ENCODE measurements around the gene UBQLN1. TPM values are rescaled to one million over a fixed set of nuclear protein-coding genes. Genes with fewer than 3 reads are reported as not detected.

The UBQLN1 gene
- total RNA-seq, 4 donors from 2014 or later: 100 to 123 (median 110) TPM

GRCh38 chr9:83671451-83671850 lies 36.3 kb downstream of the UBQLN1 start:
- Histone ChIP-seq H3K27ac (no peak overlapping the region), H3K27me3 (no peaks in the 10 kb centered on the region), H3K9me3 (no peaks in the 10 kb centered on the region), H3K36me3 (peaks cover 0 to 53% (median 0%) of the 10 kb centered on the region in 3 donors), H3K4me1 (no peaks in the 10 kb centered on the region), H3K4me3 (no peak overlapping the region)
- TF ChIP-seq POLR2A (IDR thresholded peaks at IDR 0.05) (no peak), EP300 (IDR thresholded peaks at IDR 0.05) (no peak), CTCF (IDR thresholded peaks at IDR 0.05) (no peak)
- no peak for DNase-seq (ENCODE audit: low spot score in 2 of 2)
- 32 to 37% methylated on average over 1 of the region's 1 CpG for WGBS, 2 donors

GRCh38 chr9:83670381-83670780 lies 37.4 kb downstream of the UBQLN1 start:
- Histone ChIP-seq H3K4me1 (no peaks in the 10 kb centered on the region), H3K4me3 (no peak overlapping the region), H3K27me3 (no peaks in the 10 kb centered on the region), H3K36me3 (peaks cover 0 to 51% (median 0%) of the 10 kb centered on the region in 3 donors), H3K27ac (no peak overlapping the region), H3K9me3 (no peaks in the 10 kb centered on the region)
- TF ChIP-seq POLR2A (IDR thresholded peaks at IDR 0.05) (no peak), CTCF (IDR thresholded peaks at IDR 0.05) (no peak), EP300 (IDR thresholded peaks at IDR 0.05) (no peak)
- no peak for DNase-seq (ENCODE audit: low spot score in 2 of 2)
- 85 to 89% methylated on average over 5 of the region's 5 CpGs for WGBS, 2 donors

GRCh38 chr9:83669067-83669466 lies 38.7 kb downstream of the UBQLN1 start:
- Histone ChIP-seq H3K4me1 (no peaks in the 10 kb centered on the region), H3K4me3 (no peak overlapping the region), H3K27me3 (no peaks in the 10 kb centered on the region), H3K27ac (no peak overlapping the region), H3K36me3 (peaks cover 0 to 60% (median 1%) of the 10 kb centered on the region in 3 donors), H3K9me3 (no peaks in the 10 kb centered on the region)
- 97 to 100% methylated on average over 1 of the region's 1 CpG for WGBS, 2 donors
- DNase-seq (ENCODE audit: low spot score in 2 of 2): no peak
- TF ChIP-seq POLR2A (IDR thresholded peaks at IDR 0.05) (no peak), CTCF (IDR thresholded peaks at IDR 0.05) (no peak), EP300 (IDR thresholded peaks at IDR 0.05) (no peak)

DNA sequence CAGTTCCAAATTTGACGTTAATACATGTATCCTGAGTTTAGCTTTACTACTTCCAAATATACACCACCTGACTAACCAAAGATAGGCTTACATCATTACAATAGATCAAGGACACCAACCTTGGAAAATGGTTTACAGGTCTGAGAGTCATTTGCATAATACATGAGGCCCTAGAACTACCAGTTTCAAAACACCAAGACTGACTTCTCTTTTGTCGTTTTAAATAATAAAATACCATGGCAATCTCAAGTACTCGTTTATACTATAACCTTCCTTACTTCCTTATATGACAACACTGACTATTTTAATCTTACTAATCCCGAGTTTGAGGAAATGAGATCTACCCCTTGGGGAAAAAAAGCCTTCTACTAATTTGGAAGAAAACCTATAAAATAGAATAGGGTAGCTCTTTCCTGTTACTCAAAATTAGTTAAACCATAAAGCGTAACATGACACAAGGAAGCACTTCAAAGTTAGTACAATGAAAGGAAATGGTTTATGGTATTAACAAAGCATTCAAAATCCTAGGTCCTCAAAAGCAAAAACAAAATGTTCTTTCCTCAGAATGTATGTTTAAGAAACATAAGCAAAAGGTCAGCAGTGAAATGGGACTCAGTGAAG lies 42.1 kb downstream of the UBQLN1 start:
- no peak for TF ChIP-seq CTCF (IDR thresholded peaks at IDR 0.05)
- Histone ChIP-seq H3K4me3 (no peak overlapping the region), H3K4me1 (no peaks in the 10 kb centered on the region), H3K27me3 (no peaks in the 10 kb centered on the region), H3K36me3 (peaks cover 0 to 63% (median 13%) of the 10 kb centered on the region in 3 donors), H3K9me3 (no peaks in the 10 kb centered on the region), H3K27ac (peak overlapping the region in 2 of 4 donors; percentile 3 to 11)
- DNase-seq (ENCODE audit: low spot score in 2 of 2): no peak
- WGBS, 2 donors: 52 to 58% methylated on average over 5 of the region's 5 CpGs

DNA sequence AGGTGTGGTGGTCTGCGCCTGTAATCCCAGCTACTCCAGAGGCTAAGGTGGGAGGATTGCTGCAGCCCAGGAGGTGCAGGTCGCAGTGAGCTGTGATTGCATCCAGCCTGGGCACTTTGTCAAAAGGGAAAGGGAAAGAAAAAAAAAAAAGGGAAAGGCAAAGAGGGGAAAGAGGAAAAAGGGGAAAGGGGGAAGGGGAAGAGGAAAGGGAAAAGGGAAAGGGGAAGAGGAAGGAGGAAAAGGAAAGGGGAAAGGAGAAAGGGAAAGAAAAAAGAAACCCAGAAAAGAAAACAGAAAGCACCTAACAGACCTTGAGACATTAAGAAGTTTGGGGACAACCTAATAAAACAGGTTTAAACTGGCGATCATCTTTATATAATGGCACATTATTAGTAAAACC lies 44.8 kb downstream of the UBQLN1 start:
- peaks cover 0 to 70% (median 13%) of the 10 kb centered on the region in 3 donors for H3K36me3 ChIP-seq
- TF ChIP-seq CTCF (IDR thresholded peaks at IDR 0.05) (no peak), EP300 (IDR thresholded peaks at IDR 0.05) (no peak), POLR2A (IDR thresholded peaks at IDR 0.05) (no peak)
- H3K4me1 ChIP-seq: no peaks in the 10 kb centered on the region
- no peaks in the 10 kb centered on the region for H3K27me3 ChIP-seq
- no peak overlapping the region for H3K4me3 ChIP-seq
- 93 to 95% methylated on average over 3 of the region's 3 CpGs for WGBS, 2 donors
- H3K9me3 ChIP-seq: no peaks in the 10 kb centered on the region
- no peak for DNase-seq (ENCODE audit: low spot score in 2 of 2)
- H3K27ac ChIP-seq: no peak overlapping the region

Measured in tibial nerve (tissue), 4 donors.